8988T (cell line): ENCODE data around the gene HS3ST5.
"Not testable (repeated sequence)": the region's sequence is repeated elsewhere in the genome, so short reads cannot be mapped to it uniquely, and the experiment has no call there.

Experiments
- DNase-seq: peaks from one replicate; pipeline ENCODE4 v3.0.0; 2011

Gene HS3ST5

GRCh38 chr6:114084327-114084890 lies 258.4 kb downstream of the HS3ST5 start:
- DNase-seq = no peak

DNA sequence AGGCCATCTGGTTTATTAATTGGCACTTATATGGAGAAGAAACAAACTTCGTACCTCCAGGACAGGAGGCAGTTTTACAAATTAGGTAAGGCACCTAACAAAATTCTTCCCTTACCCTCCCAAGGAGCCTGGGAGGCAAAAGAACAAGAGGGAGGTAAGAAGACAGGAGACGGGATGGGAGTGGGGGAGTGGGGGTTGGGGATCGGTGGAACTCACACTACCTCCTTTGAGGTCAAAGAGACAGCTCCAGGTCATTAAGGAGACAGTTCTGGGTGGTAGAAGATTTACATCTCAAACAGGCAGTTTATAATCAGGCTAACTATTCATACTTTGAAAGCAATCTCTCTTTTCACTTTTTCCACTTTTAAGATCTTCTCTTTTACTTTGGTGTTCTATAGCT lies 259.6 kb downstream of the HS3ST5 start:
- DNase-seq = no peak

DNA sequence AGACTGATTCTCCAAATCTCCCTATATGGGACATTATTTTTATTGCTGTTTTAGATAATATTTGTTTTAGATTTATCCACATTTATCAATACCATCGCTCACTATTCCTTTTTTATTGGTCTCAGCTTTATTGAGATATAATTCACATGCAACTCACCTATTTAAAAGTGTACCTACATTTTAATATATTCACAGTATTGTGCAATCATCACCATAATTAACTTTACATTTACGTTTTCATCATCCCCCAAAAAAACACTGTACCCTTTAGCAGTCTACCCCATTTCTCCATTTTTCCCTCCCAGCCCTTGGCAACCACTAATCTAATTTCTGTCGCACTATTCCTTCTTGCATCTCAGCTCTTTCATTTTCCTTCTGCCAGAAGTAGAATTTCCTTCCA lies 261.1 kb downstream of the HS3ST5 start:
- no peak for DNase-seq

DNA sequence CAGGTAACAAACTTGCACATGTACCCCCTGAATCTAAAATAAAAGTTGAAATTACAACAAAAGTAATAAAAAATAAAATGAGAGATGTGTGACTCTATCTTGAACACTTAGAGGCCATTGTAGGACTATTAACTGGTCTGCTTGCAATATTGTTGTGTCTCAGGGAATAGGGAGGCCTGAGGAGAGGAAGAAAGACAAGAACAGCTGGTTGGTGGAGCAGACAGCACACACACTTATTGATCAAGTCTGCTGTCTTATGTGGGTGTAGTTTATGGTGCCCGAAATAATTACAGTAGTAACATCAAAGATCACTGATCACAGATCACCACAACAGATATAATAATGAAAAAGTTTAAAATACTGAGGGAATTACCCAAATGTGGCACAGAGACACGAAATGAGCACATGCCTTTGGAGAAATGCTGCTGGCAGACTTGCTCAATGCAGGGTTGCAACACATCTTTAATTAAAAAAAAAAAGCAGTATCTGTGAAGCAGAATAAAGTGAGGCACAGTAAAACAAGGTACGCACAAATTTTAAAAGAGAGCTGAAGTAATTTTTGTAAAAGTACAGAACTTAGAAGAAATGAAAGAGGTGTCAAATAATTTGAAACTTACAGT lies 261.8 kb downstream of the HS3ST5 start:
- no peak for DNase-seq

DNA sequence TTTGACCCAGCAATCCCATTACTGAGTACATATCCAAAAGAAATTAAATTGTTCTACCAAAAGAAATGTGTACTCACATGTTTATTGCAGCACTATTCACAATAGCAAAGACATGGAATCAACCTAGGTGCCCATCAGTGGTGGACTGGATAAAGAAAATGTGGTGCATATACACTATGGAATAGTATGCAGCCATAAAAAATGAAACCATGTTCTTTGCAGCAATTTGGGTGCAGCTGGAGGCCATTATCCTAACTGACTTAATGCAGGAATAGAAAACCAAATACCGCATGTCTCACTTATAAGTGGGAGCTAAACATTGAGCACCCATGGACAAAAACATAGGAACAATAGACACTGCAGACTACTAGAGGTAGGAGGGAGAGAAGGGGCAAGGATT lies 262.4 kb downstream of the HS3ST5 start:
- not testable (repeated sequence) for DNase-seq

GRCh38 chr6:114075777-114076176 lies 267.0 kb downstream of the HS3ST5 start:
- DNase-seq = no peak

DNA sequence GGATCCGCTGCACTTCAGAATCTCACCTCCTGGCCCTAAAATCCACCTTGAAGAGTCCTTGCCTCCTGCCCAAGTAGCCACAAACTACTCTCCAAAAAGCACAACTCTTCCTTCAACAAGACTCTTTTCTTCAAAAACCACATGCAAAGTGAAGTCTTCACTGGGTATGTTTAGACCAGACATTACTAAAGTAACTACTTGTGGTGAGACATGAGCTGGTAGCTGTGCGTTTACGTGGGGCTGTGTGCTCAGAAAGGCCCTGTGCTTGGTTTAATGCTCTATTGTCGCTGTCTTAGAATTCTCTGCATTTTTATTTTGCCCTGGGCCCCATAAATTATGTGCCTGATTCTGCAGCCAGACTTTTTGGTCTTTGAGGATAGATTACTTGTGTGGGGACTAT lies 267.5 kb downstream of the HS3ST5 start:
- DNase-seq = no peak

GRCh38 chr6:114068771-114069170 lies 274.1 kb downstream of the HS3ST5 start:
- no peak for DNase-seq

DNA sequence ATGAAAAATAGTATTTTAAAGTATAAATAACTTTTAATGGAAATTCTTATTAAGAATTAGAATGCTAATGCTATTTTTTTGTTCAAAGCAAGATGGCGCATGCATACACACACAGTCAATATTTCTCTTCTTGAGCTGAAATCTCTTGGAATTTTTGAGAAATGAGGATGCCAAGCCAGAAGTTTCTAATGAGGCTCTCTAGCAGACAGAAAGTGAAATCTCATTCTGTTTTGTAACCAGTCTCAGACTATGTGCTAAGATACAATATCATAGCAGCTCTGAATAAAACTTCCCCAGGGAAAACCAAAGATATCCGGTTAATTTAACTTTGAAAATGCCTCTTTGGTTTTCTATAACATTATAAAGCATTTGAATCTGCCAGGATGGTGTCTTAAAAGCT lies 274.7 kb downstream of the HS3ST5 start:
- DNase-seq = no peak

GRCh38 chr6:114064862-114065261 lies 278.0 kb downstream of the HS3ST5 start:
- DNase-seq = no peak

DNA sequence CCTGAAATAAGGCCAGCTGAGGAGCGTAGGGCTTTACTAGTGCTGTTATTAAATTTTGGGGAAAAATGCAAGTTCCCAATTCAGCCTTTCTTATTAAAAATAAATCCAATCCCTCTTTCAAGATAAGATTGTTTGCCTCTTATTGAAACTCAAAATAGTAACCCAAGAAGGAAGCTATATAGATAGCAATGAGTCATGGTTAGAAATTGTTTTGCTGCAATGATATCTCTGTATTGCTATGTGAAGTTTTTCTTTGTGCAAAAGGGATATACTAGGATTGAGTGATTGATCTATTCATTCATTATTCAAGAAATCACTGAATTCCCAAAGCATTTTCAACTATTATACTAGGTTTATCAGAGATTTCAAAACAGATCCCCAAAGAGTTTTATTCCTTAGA lies 278.9 kb downstream of the HS3ST5 start:
- no peak for DNase-seq

GRCh38 chr6:114062199-114062598 lies 280.6 kb downstream of the HS3ST5 start:
- no peak for DNase-seq

DNA sequence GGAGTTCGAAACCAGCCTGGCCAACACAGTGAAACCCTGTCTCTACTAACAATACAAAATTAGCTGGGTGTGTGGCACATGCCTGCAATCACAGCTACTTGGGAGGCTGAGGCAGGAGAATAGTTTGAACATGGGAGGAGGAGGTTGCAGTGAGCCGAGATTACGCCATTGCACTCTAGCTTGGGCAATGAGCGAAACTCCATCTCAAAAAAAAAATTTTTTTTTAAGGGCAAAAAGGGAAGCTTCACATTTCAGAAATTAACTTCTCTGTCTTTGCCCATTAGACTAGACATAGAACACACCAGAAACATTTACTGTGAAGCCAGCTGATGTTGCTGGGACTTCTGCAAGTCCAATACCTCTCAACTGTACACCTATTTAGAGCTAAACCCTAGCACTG lies 281.1 kb downstream of the HS3ST5 start:
- DNase-seq = no peak

DNA sequence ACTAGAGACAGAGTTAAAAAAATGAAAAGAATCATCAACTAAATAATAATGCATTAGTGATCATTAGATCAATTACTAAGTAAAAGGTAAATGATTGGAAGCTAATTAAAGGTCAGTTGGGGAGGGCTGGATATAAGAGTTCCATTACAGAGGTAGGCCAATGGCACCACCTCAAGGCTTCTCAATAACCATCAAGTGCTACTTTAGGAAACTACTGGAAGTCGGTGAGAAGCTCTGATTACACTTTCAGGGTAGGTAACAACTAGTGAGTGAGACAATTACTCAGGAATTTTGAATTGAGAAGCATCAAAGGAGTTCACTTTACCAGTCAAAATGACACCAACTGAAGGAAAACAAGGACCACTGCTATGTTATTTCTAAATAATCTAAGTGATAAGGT lies 281.7 kb downstream of the HS3ST5 start:
- DNase-seq = no peak

DNA sequence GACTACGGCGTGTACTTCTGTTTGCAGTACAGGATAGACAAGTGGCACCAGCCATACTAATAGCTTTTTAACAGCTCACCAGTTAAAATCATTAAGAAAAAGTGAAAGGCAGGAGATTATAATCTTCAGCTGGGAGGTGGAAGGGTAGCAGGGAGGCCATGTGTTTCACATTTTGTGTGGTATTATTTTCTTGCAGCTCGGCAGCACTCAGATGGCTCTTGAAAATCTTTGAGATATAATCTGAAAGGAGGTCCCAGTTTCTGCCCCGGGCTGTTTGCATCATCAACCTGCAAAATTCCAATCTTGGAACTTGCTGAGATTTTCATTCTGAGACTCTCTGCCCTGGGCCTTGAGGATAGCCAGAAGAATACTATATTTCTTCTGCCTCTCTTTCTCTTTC lies 284.4 kb downstream of the HS3ST5 start:
- DNase-seq = no peak

- DNase-seq = no peak
Measured at GRCh38 chr6:114055763-114056162, 287.1 kb downstream of the HS3ST5 start.

DNA sequence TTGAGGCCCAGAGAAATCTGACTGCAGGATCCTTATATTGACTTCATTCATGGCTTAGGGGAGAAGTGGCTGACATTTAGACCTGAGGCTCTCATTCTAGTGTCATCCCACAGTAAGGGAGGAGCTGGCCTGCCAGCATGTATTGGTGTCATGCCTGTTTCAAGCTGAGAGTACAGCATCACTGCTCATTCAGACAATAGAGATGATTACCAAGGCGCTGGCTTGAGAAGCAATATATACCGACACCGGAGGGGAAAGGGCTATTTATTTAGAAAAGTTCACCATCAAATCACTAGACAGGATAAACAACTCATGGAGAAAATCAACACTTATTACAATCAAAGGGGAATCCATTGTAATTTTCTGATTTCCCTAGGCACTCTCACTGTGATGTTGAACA lies 287.5 kb downstream of the HS3ST5 start:
- DNase-seq = no peak

DNA sequence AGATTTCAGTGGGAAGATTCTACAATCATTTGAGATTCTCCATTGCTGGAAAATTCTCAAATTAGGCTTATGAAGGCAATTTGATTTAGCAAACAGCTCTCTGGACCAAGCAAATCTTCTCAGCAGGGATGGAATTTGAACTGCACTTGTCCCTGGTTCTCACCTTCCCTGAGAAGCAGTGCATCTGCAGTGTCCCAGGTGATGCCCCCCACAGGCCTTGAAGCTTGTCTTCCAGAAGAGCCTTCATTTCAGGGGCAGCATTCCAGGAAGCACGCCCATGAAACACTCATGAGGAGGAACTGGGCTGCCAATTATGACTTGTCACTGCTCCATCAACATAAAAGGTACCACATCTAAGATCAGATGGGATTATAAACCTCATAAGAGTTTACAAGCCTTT lies 289.0 kb downstream of the HS3ST5 start:
- DNase-seq = no peak

GRCh38 chr6:114052141-114052540 lies 290.7 kb downstream of the HS3ST5 start:
- DNase-seq = no peak

GRCh38 chr6:114051031-114051430 lies 291.8 kb downstream of the HS3ST5 start:
- DNase-seq = no peak

DNA sequence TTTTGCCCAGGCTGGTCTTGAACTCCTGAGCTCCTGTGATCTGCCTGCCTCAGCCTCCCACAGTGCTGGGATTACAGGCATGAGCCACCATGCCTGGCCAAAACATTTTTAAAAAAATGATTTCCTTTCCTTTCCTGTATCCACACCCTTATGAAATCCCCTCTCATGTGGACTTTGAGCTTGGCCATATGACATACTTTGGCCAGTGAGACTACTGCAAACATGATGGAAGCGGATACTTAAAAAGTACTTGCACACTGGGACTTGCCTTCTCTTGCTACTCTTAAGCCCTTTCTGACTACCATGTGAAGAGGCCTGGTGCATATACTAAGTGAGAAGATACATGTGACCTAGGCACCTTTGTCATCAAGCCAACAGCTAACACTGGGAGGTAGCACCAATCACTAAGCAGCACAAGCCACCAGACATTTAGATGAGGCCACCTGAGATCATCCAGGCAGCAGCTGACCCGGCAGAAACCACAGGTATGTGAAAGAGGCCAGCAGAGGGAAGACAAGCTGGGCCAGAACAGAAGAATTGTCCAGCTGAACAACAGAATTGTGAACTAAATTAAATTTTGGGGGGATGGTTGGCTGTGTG lies 293.4 kb downstream of the HS3ST5 start:
- DNase-seq = no peak

- not testable (repeated sequence) for DNase-seq
Measured at GRCh38 chr6:114044566-114044965, 298.3 kb downstream of the HS3ST5 start.

DNA sequence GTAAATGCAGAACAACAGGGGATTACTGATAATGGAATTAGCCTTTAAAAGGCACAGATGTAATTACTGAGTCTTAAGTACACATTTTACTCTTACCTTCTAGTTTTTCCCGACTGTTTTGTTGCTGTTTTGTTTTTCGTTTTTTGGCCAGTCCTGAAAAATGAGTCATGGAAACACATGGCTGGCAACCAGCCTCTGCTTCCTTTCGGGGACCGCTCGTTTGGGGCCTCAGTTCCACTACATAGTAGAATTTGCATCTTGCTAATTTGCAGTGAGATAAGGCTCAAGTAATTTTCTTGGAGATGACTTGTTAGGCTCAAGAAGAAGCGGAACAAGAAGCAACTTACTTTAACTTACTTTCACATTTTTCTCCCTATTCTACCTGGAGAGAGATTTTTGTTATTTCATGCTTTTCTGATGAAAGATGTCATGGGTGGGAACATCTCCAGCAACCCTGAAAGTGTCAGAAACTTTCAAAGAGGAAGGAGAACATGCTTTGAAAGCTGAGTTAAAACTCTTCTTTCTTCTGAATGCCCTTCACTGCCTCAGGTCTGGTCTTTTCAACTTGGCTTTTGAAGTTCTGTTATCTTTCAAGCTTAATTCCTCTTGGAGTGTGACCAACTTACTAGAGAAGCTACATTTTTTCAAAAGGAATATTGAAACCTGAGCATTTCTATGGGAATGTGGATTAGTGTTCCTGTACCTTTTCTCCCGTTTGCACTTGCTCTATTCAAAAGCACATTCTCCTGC lies 300.4 kb downstream of the HS3ST5 start:
- DNase-seq = no peak

- no peak for DNase-seq
Measured at GRCh38 chr6:114040871-114041270, 302.0 kb downstream of the HS3ST5 start.
